A549 (cell line): ENCODE results near the gene CLEC10A. TPM values are rescaled to one million over a fixed set of nuclear protein-coding genes. Genes with fewer than 3 reads are reported as not detected.

Source experiments
- ATAC-seq, 2 experiments: fragments of 200-7000 bp in 1 of 2; fragments of >200 bp in 1 of 2; cut with Nextera tagmentation in 1 of 2; cut with Tn5 transposase in 1 of 2; 3 replicates each; pipeline versions ENCODE4 v1.8.0 to v1.9.1; 2018 to 2020; ENCODE audit warnings: mild to moderate bottlenecking in 1 of 2, moderate library complexity in 1 of 2
- CTCF ChIA-PET: fragments of 300-600 bp; sonication (Branson Sonifier 250); formaldehyde crosslinking; extraction: SDS; loops from one replicate; lab custom pipeline; 2021; ENCODE audit warnings: antibody characterized with exemption, inconsistent platforms; lab: Yijun Ruan, JAX
- POLR2A ChIA-PET: fragments of 350-600 bp; formaldehyde crosslinking; extraction: SDS; loops from one replicate; lab custom pipeline; 2021; ENCODE audit warnings: antibody characterized with exemption, inconsistent platforms; lab: Yijun Ruan, JAX
- DNase-seq, 2 experiments: peaks; one replicate each; pipeline versions ENCODE4 v3.0.0 to v3.0.0-alpha.2; 2011 to 2016; ENCODE audit warnings: low read depth in 1 of 2, low spot score in 1 of 2
- FAIRE-seq: peaks from 2 replicates; lab custom pipeline; 2011; peaks lifted over from hg19 to GRCh38; lab: Jason Lieb, UNC
- H3K27ac ChIP-seq, 2 experiments: fragments of >200 bp; sonication (Bioruptor Twin); formaldehyde crosslinking; 3 replicates each; pipeline ENCODE4 v1.5.1; 2016 to 2017
- H3K4me1 ChIP-seq: fragments of >200 bp; sonication (Bioruptor Twin); formaldehyde crosslinking; 3 replicates; pipeline ENCODE4 v1.6.1; 2016
- H3K4me2 ChIP-seq: fragments of >200 bp; sonication (Bioruptor Twin); formaldehyde crosslinking; 3 replicates; pipeline ENCODE4 v1.6.1; 2016
- H3K4me3 ChIP-seq: fragments of >200 bp; sonication (Bioruptor Twin); formaldehyde crosslinking; 3 replicates; pipeline ENCODE4 v1.5.1; 2016
- H3K9me3 ChIP-seq: fragments of >200 bp; sonication (Bioruptor Twin); formaldehyde crosslinking; 3 replicates; pipeline ENCODE4 v1.6.1; 2016
- CBX2 ChIP-seq: fragments of 200-600 bp; sonication (generic); IDR thresholded peaks from 2 replicates; pipeline ENCODE4 v1.6.1; 2016; ENCODE audit warnings: low read depth, mild to moderate bottlenecking, borderline replicate concordance
- CEBPB ChIP-seq, 2 experiments: fragments of >200 bp in 1 of 2; sonication (Bioruptor Twin) in 1 of 2; formaldehyde crosslinking in 1 of 2; IDR thresholded peaks; 2 replicates each; pipeline ENCODE4 v1.6.1; 2012 to 2016
- CHD4 ChIP-seq: fragments of 200-600 bp; sonication (generic); IDR thresholded peaks from 2 replicates; pipeline ENCODE4 v1.6.1; 2016; ENCODE audit warnings: antibody characterized with exemption, mild to moderate bottlenecking, borderline replicate concordance
- EHF ChIP-seq: fragments of 250-450 bp; sonication (Bioruptor Pico); IDR thresholded peaks from 2 replicates; pipeline ENCODE4 v1.5.0; 2020; ENCODE audit warnings: mild to moderate bottlenecking
- FOSB ChIP-seq: fragments of 250-450 bp; sonication (Bioruptor Pico); IDR thresholded peaks from 2 replicates; pipeline ENCODE4 v1.5.0; 2020; ENCODE audit warnings: mild to moderate bottlenecking, moderate library complexity
- FOSL2 ChIP-seq, 2 experiments: fragments of 450-650 bp in 1 of 2; fragments of >200 bp in 1 of 2; sonication (Bioruptor Twin) in 1 of 2; formaldehyde crosslinking; IDR thresholded peaks; 2 replicates each; pipeline versions ENCODE4 v1.5.0 to v1.6.1; 2016 to 2020; ENCODE audit warnings: mild to moderate bottlenecking in 1 of 2, moderate library complexity in 1 of 2
- FOXS1 ChIP-seq: fragments of 250-450 bp; sonication (Bioruptor Pico); IDR thresholded peaks from 2 replicates; pipeline ENCODE4 v1.5.0; 2020; ENCODE audit warnings: mild to moderate bottlenecking, moderate library complexity
- HEYL ChIP-seq: fragments of 250-450 bp; sonication (Bioruptor Pico); IDR thresholded peaks from 2 replicates; pipeline ENCODE4 v1.8.0; 2021; ENCODE audit warnings: mild to moderate bottlenecking, moderate library complexity
- HOXA7 ChIP-seq: fragments of 250-450 bp; sonication (Bioruptor Pico); IDR thresholded peaks from 2 replicates; pipeline ENCODE4 v1.5.0; 2020; ENCODE audit warnings: mild to moderate bottlenecking, moderate library complexity
- HOXB13 ChIP-seq: fragments of 250-450 bp; sonication (Bioruptor Pico); IDR thresholded peaks from 2 replicates; pipeline ENCODE4 v1.5.0; 2020; ENCODE audit warnings: low read depth, mild to moderate bottlenecking, moderate library complexity
- HOXB5 ChIP-seq: fragments of 250-450 bp; sonication (Bioruptor Pico); IDR thresholded peaks from 2 replicates; pipeline ENCODE4 v1.5.0; 2020; ENCODE audit warnings: mild to moderate bottlenecking, moderate library complexity
- JUNB ChIP-seq: fragments of >200 bp; sonication (Bioruptor Twin); formaldehyde crosslinking; IDR thresholded peaks from 2 replicates; pipeline ENCODE4 v1.6.1; 2016
- KDM1A ChIP-seq: fragments of 200-600 bp; sonication (generic); IDR thresholded peaks from 2 replicates; pipeline ENCODE4 v1.6.1; 2016; ENCODE audit warnings: low read depth, mild to moderate bottlenecking
- MAFK ChIP-seq: fragments of 450-650 bp; IDR thresholded peaks from 2 replicates; pipeline ENCODE4 v1.6.1; 2014; ENCODE audit not compliant: partially characterized antibody
- MYC ChIP-seq: IDR thresholded peaks from 2 replicates; pipeline ENCODE4 v1.6.1; 2012; ENCODE audit warnings: mild to moderate bottlenecking, inconsistent platforms, low read length, improper control_type of control experiment, borderline replicate concordance
- NPAS2 ChIP-seq: fragments of 250-450 bp; sonication (Bioruptor Pico); IDR thresholded peaks from 2 replicates; pipeline ENCODE4 v1.8.0; 2022; ENCODE audit warnings: mild to moderate bottlenecking, moderate library complexity, borderline replicate concordance
- POLR2A ChIP-seq: IDR thresholded peaks from 2 replicates; pipeline ENCODE4 v1.6.1; 2012; ENCODE audit warnings: mild to moderate bottlenecking, low read length
- RARB ChIP-seq: fragments of 250-450 bp; sonication (Bioruptor Pico); IDR thresholded peaks from 2 replicates; pipeline ENCODE4 v1.8.0; 2021; ENCODE audit warnings: mild to moderate bottlenecking, moderate library complexity
- RCOR1 ChIP-seq: fragments of 150-350 bp; IDR thresholded peaks from 2 replicates; pipeline ENCODE4 v1.6.1; 2014; ENCODE audit warnings: antibody characterized with exemption, low read length, low read depth
- RNF2 ChIP-seq: fragments of 200-600 bp; sonication (generic); IDR thresholded peaks from 2 replicates; pipeline ENCODE4 v1.6.1; 2016; ENCODE audit warnings: low read depth, mild to moderate bottlenecking, antibody characterized with exemption, moderate library complexity, borderline replicate concordance
- SMC3 ChIP-seq: fragments of >200 bp; sonication (Bioruptor Twin); formaldehyde crosslinking; IDR thresholded peaks from 3 replicates; pipeline ENCODE4 v1.6.1; 2018; ENCODE audit warnings: inconsistent platforms
- SREBF2 ChIP-seq: fragments of 450-650 bp; IDR thresholded peaks from 2 replicates; pipeline ENCODE4 v1.6.1; 2014; ENCODE audit warnings: mild to moderate bottlenecking, moderate library complexity
- TP53 ChIP-seq: fragments of 250-450 bp; sonication (Bioruptor Pico); IDR thresholded peaks from 2 replicates; pipeline ENCODE4 v1.5.0; 2021; ENCODE audit warnings: mild to moderate bottlenecking, moderate library complexity
- ZNF302 ChIP-seq: fragments of 250-450 bp; sonication (Bioruptor Pico); IDR thresholded peaks from 2 replicates; pipeline ENCODE4 v1.9.0; 2021; ENCODE audit warnings: inconsistent platforms, mild to moderate bottlenecking, moderate library complexity
- WGBS: methylation state at CpG from one replicate; pipeline ENCODE4 v1.1.6; 2017; ENCODE audit errors: missing lambda C conversion rate; 5-methylcytosine and 5-hydroxymethylcytosine counted together
- polyA plus RNA-seq, 4 experiments: library from polyadenylated mRNA; depleted of rRNA in 3 of 4; stranded (reverse); fragments of >200 nt; fragmentation: RNase III in 1 of 4; extraction: RNeasy Plus Mini Kit Qiagen cat#74134 plus additional on column Dnase treatment in 1 of 4; gene quantifications; 2 replicates in 3 of 4; 3 replicates in 1 of 4; pipeline ENCODE4 v1.2.3, GENCODE V29; 2011 to 2017
- TF ChIP-seq, protein P1 (sequence below): fragments of 150-350 bp; IDR thresholded peaks from 2 replicates; pipeline ENCODE4 v1.6.1; 2014; ENCODE audit warnings: low read depth, mild to moderate bottlenecking, low read length
- TF ChIP-seq, protein P2 (sequence below): fragments of 200-600 bp; sonication (generic); IDR thresholded peaks from 2 replicates; pipeline ENCODE4 v1.6.1; 2016; ENCODE audit warnings: antibody characterized with exemption, mild to moderate bottlenecking, moderate library complexity
- TF ChIP-seq, protein P3 (sequence below): IDR thresholded peaks from 2 replicates; pipeline ENCODE4 v1.6.1; 2012

Gene CLEC10A
- polyA plus RNA-seq, 2 of the 4 experiments (the other 2 are of a cell fraction) = not detected

DNA sequence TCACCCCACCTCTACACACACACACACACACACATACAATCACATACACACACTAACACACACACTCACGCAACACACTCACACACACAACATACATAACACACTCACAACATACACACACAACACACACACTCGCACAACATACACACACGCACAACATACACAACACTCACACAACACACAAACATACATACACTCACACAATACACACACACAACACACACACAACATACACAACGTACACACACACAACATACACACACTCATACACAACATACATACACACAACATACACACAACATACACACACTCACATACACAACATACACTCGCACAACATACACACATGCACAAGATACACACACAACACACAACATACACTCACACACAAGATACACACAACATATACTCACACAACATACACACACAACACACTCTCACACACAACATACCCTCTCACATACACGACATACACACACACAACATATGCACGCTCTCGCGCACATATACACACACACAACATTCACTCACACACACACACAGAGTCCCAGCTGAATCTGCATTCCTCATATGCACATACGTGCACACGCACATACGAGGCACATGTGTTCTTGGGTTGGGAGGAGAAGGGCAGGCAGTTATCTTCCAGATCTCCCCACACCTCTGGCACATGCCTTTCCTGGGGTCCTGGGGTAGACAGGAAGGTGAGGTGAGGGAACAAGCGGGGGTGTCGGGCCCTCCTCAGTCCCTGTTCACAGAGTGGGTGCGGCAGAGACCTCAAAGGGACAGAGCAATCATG lies 33.4 kb upstream of the CLEC10A start (continued):
- TF ChIP-seq, protein P1, sequence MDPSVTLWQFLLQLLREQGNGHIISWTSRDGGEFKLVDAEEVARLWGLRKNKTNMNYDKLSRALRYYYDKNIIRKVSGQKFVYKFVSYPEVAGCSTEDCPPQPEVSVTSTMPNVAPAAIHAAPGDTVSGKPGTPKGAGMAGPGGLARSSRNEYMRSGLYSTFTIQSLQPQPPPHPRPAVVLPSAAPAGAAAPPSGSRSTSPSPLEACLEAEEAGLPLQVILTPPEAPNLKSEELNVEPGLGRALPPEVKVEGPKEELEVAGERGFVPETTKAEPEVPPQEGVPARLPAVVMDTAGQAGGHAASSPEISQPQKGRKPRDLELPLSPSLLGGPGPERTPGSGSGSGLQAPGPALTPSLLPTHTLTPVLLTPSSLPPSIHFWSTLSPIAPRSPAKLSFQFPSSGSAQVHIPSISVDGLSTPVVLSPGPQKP = no peak
- TF ChIP-seq FOXS1 = no peak

DNA sequence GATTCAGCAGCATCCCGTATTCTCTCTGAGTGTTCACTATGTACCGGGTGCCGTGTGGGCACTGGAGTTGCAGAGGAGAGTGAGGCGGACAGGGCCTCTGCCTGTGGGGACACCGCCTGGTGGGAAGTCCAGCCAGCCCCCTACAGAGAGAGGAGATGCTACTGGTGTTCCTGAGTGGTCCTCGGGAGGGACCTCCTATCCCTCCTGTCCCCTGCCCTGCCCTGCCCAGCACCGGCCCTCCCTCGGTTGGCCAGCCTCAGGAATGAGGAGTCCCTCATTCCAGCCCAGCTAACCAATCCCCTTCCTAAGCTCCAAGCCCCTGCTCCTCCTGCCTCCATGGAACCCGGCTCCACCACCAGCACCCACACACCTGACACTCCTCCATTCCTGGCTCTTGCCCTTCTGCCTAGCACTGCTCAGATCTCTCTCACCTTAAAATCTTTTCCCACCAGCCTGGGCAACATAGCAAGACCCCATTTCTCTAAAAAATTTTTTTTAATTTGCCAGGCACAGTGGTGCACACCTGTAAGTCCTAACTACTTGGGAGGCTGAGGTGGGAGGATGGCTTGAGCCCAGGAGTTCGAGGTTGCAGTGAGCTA lies 32.6 kb upstream of the CLEC10A start:
- Histone ChIP-seq H3K27ac (no peak overlapping the region), H3K4me3 (no peak overlapping the region), H3K9me3 (no peaks in the 10 kb centered on the region), H3K4me1 (peaks cover 9% of the 10 kb centered on the region; the same call in 2 of the 3 replicates), H3K4me2 (no peak overlapping the region)
- no peak for TF ChIP-seq POLR2A
- WGBS = 79% methylated on average over 10 of the region's 10 CpGs
- ChIA-PET CTCF (interaction anchor here (0.7 to 1.9 kb wide), 6 partner anchors 15 to 61 kb away, joined by 3 to 5 read pairs (median 3); no protein-coding TSS in a partner anchor), POLR2A (no interaction called here)
- FAIRE-seq (no peak), ATAC-seq (peak; percentile 19 to 34; a peak in 3 of 6 replicates), DNase-seq (no peak)

DNA sequence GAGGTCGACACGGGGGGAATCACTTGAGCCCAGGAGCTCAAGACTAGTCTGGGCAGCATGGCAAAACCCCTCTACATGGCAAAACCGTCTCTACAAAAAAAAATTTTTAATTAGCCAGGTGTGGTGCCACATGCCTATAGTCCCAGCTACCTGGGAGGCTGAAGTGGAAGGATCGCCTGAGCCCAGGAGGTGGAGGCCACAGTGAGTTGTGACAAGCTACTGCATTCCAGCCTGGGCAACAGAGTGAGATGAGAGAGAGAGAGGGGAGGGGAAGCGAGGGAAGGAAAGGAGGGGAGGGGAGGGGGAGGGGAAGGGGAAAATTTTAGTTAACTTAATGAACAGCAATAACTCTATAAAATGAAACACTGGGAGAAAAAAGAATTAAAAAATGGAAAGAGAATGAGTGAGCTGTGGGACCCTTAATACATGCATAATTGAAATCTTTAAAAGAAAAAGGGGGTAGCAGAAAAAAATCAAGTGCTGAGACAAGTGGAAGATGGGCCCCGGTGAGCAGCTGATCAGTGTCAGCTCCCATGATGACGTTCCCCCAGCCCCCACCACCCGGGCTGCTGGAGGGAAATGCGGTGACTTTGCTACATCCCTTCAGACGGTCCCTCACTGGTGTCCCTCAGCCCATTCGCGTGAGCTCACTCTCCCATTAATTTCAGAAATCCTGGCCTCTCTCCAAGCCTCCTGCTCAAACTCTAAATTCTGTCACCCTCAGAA lies 31.9 kb upstream of the CLEC10A start:
- WGBS = 47% methylated on average over 12 of the region's 12 CpGs
- POLR2A ChIA-PET = no interaction called here
- ATAC-seq = 0 out of 6 replicates have a peak, but pooled peaks of 1 of the 2 experiments have one; percentile 5

DNA sequence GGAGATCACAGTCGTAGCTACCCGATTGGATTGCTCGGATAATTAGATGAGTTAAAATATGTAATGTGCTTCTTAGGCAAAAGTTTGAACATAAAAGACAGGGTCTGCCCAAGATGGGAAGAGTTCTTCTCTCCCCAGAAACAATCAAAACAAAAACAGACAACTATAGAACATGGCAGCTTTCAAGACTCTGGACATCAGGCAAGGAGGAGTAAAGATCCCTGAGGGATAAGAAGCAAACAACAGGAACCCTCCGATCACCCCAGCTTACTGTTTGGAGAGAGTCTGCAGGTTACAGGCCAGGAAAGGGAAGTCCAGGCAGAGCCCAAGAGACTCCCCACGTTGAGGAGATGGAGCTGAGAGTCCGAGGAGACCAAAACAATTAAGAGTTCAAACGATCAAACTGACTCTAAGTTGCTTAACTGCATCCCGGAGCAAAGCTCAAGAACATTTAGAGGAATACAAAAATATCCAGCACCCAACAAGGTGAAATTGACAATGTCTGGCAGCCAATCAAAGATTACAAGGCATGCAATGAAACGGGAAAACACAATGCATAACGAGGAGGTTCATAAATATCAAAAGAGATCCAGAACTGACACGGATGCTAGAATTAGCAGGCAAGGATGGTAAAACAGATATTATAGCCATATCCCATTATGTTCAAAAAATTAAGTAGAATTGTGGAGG lies 30.7 kb upstream of the CLEC10A start:
- TF ChIP-seq RNF2 (no peak), NPAS2 (CRISPR knock-in tag) (no peak), MYC (no peak), MAFK (no peak), RARB (no peak), SMC3 (no peak), CBX2 (no peak), KDM1A (no peak), CEBPB (IDR thresholded peaks at IDR 0.05) (no peak), HEYL (CRISPR knock-in tag) (no peak)
- TF ChIP-seq, protein P2, sequence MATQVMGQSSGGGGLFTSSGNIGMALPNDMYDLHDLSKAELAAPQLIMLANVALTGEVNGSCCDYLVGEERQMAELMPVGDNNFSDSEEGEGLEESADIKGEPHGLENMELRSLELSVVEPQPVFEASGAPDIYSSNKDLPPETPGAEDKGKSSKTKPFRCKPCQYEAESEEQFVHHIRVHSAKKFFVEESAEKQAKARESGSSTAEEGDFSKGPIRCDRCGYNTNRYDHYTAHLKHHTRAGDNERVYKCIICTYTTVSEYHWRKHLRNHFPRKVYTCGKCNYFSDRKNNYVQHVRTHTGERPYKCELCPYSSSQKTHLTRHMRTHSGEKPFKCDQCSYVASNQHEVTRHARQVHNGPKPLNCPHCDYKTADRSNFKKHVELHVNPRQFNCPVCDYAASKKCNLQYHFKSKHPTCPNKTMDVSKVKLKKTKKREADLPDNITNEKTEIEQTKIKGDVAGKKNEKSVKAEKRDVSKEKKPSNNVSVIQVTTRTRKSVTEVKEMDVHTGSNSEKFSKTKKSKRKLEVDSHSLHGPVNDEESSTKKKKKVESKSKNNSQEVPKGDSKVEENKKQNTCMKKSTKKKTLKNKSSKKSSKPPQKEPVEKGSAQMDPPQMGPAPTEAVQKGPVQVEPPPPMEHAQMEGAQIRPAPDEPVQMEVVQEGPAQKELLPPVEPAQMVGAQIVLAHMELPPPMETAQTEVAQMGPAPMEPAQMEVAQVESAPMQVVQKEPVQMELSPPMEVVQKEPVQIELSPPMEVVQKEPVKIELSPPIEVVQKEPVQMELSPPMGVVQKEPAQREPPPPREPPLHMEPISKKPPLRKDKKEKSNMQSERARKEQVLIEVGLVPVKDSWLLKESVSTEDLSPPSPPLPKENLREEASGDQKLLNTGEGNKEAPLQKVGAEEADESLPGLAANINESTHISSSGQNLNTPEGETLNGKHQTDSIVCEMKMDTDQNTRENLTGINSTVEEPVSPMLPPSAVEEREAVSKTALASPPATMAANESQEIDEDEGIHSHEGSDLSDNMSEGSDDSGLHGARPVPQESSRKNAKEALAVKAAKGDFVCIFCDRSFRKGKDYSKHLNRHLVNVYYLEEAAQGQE = no peak
- TF ChIP-seq, protein P3, sequence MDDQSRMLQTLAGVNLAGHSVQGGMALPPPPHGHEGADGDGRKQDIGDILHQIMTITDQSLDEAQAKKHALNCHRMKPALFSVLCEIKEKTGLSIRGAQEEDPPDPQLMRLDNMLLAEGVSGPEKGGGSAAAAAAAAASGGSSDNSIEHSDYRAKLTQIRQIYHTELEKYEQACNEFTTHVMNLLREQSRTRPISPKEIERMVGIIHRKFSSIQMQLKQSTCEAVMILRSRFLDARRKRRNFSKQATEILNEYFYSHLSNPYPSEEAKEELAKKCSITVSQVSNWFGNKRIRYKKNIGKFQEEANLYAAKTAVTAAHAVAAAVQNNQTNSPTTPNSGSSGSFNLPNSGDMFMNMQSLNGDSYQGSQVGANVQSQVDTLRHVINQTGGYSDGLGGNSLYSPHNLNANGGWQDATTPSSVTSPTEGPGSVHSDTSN = no peak
- TF ChIP-seq, all 56 proteins: peak for 0
- no peak for DNase-seq
- no peaks in the 10 kb centered on the region for H3K9me3 ChIP-seq
- ChIA-PET POLR2A (no interaction called here), CTCF (interaction anchor here (0.6 to 1.9 kb wide), 7 partner anchors 13 to 186 kb away, joined by 3 to 14 read pairs (median 4); partner anchors contain the start of gene CLEC10A)
- H3K27ac ChIP-seq = no peak overlapping the region
- ATAC-seq = no peak
- H3K4me2 ChIP-seq = no peak overlapping the region
- WGBS = 60% methylated on average over 11 of the region's 11 CpGs
- peak; percentile 88 for FAIRE-seq
- H3K4me3 ChIP-seq = no peak overlapping the region
- peaks cover 9% of the 10 kb centered on the region; the same call in 2 of the 3 replicates for H3K4me1 ChIP-seq

More for the DNA sequence above, 31.9 kb upstream of the CLEC10A start:
- CTCF ChIA-PET = interaction anchor here (1.0 to 1.9 kb wide), 5 partner anchors 14 to 61 kb away, joined by 3 to 5 read pairs (median 3); no protein-coding TSS in a partner anchor
- Histone ChIP-seq H3K4me1 (peaks cover 9% of the 10 kb centered on the region; the same call in 2 of the 3 replicates), H3K9me3 (no peaks in the 10 kb centered on the region), H3K27ac (no peak overlapping the region), H3K4me3 (no peak overlapping the region), H3K4me2 (no peak overlapping the region)
- DNase-seq = no peak
- no peak for TF ChIP-seq CHD4
- no peak for TF ChIP-seq ZNF302 (CRISPR knock-in tag)
- TF ChIP-seq HOXB13 (CRISPR knock-in tag) = no peak
- no peak for TF ChIP-seq EHF (CRISPR knock-in tag)
- TF ChIP-seq HOXA7 = no peak
- no peak for TF ChIP-seq HOXB5
- no peak for TF ChIP-seq FOSB (CRISPR knock-in tag)
- no peak for TF ChIP-seq RCOR1
- TF ChIP-seq POLR2A = no peak
- no peak for TF ChIP-seq TP53 (CRISPR knock-in tag)
- no peak for TF ChIP-seq JUNB
- no peak for TF ChIP-seq SREBF2
- no peak for TF ChIP-seq FOSL2 (IDR thresholded peaks at IDR 0.05)
- no peak for TF ChIP-seq FOSL2 (CRISPR knock-in tag; IDR thresholded peaks at IDR 0.05)
- no peak for FAIRE-seq
